ENCODE measurements around the gene KIAA1328. TPM values are rescaled to one million over a fixed set of nuclear protein-coding genes. Genes with fewer than 3 reads are reported as not detected.

The KIAA1328 gene
- total RNA-seq, 1 donor from 2014 or later: 17.8 TPM

GRCh38 chr18:37244618-37245017, 415.7 kb downstream of the KIAA1328 start:
- TF ChIP-seq CTCF (IDR thresholded peaks at IDR 0.05): no peak

DNA sequence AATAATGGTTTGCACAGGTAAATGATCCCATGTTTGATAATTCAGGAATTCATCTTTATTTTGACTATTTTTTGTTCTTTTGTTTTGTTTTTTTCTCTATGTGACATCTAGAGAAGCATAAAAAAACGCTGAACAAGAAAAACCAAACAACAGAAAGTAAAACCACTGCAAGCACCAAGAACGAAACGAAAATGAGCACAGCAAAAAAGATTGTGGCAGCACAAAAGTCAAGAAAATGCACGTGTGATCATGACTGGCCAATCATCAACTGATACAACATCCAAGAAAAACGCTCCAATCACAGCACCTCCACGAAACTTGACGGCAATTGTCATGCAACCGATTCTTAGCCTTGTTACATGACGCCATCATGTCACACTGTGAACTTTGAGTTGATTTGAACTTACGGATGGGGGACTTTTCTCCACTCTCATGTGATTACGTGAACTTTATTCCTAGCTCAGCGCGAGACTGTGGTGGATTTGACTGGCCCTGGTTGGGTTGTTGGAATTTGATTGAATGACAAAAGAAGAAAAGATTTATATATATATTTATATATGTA, 417.9 kb downstream of the KIAA1328 start:
- DNase-seq (no peak), ATAC-seq (no peak)
- no peak overlapping the region for H3K4me3 ChIP-seq
- intact Hi-C loops (cut with DNase I): no loop called here
- H3K36me3 ChIP-seq: no peaks in the 10 kb centered on the region
- H3K27ac ChIP-seq: no peak overlapping the region
- no peaks in the 10 kb centered on the region for H3K9me3 ChIP-seq
- no peaks in the 10 kb centered on the region for H3K4me1 ChIP-seq
- TF ChIP-seq CTCF (IDR thresholded peaks at IDR 0.05): no peak
- peaks cover 17% of the 10 kb centered on the region for H3K27me3 ChIP-seq (ENCODE audit: low read depth)

More at GRCh38 chr18:37244618-37245017, 415.7 kb downstream of the KIAA1328 start:
- Histone ChIP-seq H3K36me3 (no peaks in the 10 kb centered on the region), H3K9me3 (no peaks in the 10 kb centered on the region), H3K27me3 (ENCODE audit: low read depth) (peaks cover 8% of the 10 kb centered on the region), H3K4me1 (no peaks in the 10 kb centered on the region), H3K4me3 (no peak overlapping the region), H3K27ac (no peak overlapping the region)
- no peak for DNase-seq
- intact Hi-C loops (cut with DNase I): no loop called here
- ATAC-seq: no peak

GRCh38 chr18:37247497-37248161, 418.7 kb downstream of the KIAA1328 start:
- Histone ChIP-seq H3K4me3 (no peak overlapping the region), H3K27ac (no peak overlapping the region), H3K4me1 (no peaks in the 10 kb centered on the region), H3K9me3 (no peaks in the 10 kb centered on the region), H3K27me3 (ENCODE audit: low read depth) (peaks cover 24% of the 10 kb centered on the region), H3K36me3 (no peaks in the 10 kb centered on the region)
- ATAC-seq (no peak), DNase-seq (no peak)
- intact Hi-C loops (cut with DNase I): no loop called here
- TF ChIP-seq CTCF (IDR thresholded peaks at IDR 0.05): no peak

- no peak for TF ChIP-seq CTCF (IDR thresholded peaks at IDR 0.05)
- no peaks in the 10 kb centered on the region for H3K9me3 ChIP-seq
- H3K4me1 ChIP-seq: peaks cover under 1% of the 10 kb centered on the region
- H3K36me3 ChIP-seq: no peaks in the 10 kb centered on the region
- no peak for ATAC-seq
- H3K27me3 ChIP-seq (ENCODE audit: low read depth): peaks cover 30% of the 10 kb centered on the region
- DNase-seq: no peak
- intact Hi-C loops (cut with DNase I): no loop called here
- no peak overlapping the region for H3K27ac ChIP-seq
- no peak overlapping the region for H3K4me3 ChIP-seq
Observed at GRCh38 chr18:37248281-37248680, 419.4 kb downstream of the KIAA1328 start.

DNA sequence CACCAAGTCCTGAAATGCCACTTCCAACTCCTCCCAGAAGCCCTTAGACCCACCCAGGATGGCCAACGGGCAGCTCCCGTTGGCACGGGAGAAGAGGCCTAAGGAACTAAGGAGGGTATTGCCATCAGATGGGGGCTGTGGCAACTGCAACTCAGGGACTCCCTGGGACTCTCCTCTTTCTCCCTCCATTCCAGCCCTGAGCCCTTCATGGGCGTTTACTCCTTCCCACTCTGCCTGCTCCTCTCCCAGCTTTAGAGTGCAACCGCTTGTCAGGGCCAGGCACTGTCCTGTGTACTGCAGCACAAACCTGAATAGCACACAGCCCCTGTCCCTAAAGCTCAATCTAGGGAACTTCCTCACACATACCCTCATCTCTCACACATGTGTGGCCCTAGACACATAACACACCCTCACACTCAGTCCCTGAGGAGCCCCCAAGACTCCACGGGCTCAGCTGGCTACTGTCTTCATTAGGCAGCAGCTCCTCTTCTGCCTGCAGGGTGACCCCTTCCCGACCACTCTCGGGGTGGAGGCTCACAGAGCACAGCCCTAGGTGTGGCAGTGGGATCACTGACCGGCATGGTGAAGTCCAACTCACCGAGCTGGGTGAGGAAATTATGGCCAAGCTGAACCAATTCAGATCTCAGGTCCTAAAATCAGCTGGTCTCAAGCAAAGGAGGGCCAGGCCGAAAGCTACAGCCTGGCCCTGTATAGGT, 420.4 kb downstream of the KIAA1328 start:
- intact Hi-C loops (cut with DNase I): no loop called here
- TF ChIP-seq CTCF (IDR thresholded peaks at IDR 0.05): no peak
- Histone ChIP-seq H3K4me3 (no peak overlapping the region), H3K27me3 (ENCODE audit: low read depth) (peaks cover 39% of the 10 kb centered on the region), H3K9me3 (no peaks in the 10 kb centered on the region), H3K4me1 (peaks cover 7% of the 10 kb centered on the region), H3K27ac (no peak overlapping the region), H3K36me3 (no peaks in the 10 kb centered on the region)
- DNase-seq (no peak), ATAC-seq (no peak)
